Naive thymus-derived CD4-positive, alpha-beta T cell (primary cell): ENCODE data around the gene IPP. TPM values are rescaled to one million over a fixed set of nuclear protein-coding genes. Genes with fewer than 3 reads are reported as not detected.
"Not testable (repeated sequence)": the region's sequence is repeated elsewhere in the genome, so short reads cannot be mapped to it uniquely, and the experiment has no call there.

ENCODE experiments used
- ATAC-seq: fragments of 150-1000 bp; cut with Tn5 transposase; 2 replicates; pipeline ENCODE4 v1.10.0; 2021; ENCODE audit warnings: mild to moderate bottlenecking, moderate library complexity
- CTCF ChIA-PET: fragments of 350-600 bp; sonication (Branson Sonifier 250); formaldehyde crosslinking; loops from one replicate; lab custom pipeline; 2021; ENCODE audit warnings: antibody characterized with exemption; lab: Charles Lee
- POLR2A ChIA-PET: fragments of 350-600 bp; sonication (Branson Sonifier 250); formaldehyde crosslinking; loops from one replicate; lab custom pipeline; 2021; ENCODE audit warnings: antibody characterized with exemption, inconsistent platforms; lab: Charles Lee
- DNase-seq, 9 donors: peaks; one replicate each; pipeline versions ENCODE4 v3.0.0 to v3.0.0-alpha.2; 2020 to 2022; ENCODE audit warnings: mixed read lengths in 1 of 9
- H3K27ac ChIP-seq: one replicate; pipeline ENCODE4 v1.7.0; 2013; ENCODE audit warnings: mild to moderate bottlenecking, low read depth, low read length, moderate library complexity
- H3K27me3 ChIP-seq, 2 donors: one replicate each; pipeline ENCODE4 v1.7.0; 2013; ENCODE audit warnings: low read length in 2 of 2, mild to moderate bottlenecking in 2 of 2, moderate library complexity in 2 of 2; ENCODE audit not compliant: control insufficient read depth in 2 of 2, insufficient read depth in 2 of 2
- H3K36me3 ChIP-seq, 3 experiments: 1 replicate in 2 of 3; 2 replicates in 1 of 3; pipeline ENCODE4 v1.7.0; 2013; ENCODE audit warnings: low read length in 3 of 3, mild to moderate bottlenecking in 3 of 3, moderate library complexity in 1 of 3; ENCODE audit not compliant: insufficient read depth in 3 of 3, control insufficient read depth in 2 of 3
- H3K4me1 ChIP-seq, 2 donors: one replicate each; pipeline ENCODE4 v1.7.0; 2013; ENCODE audit warnings: low read length in 2 of 2, mild to moderate bottlenecking in 2 of 2, moderate library complexity in 1 of 2; ENCODE audit not compliant: control insufficient read depth in 2 of 2, insufficient read depth in 2 of 2
- H3K4me3 ChIP-seq: 2 replicates; pipeline ENCODE4 v1.7.0; 2013; ENCODE audit warnings: mild to moderate bottlenecking, low read length
- H3K9me3 ChIP-seq, 3 experiments: 1 replicate in 2 of 3; 2 replicates in 1 of 3; pipeline ENCODE4 v1.7.0; 2013; ENCODE audit warnings: low read length in 3 of 3; ENCODE audit not compliant: control insufficient read depth in 2 of 3
- H3K27ac Mint-ChIP-seq, 9 donors: one replicate each; pipeline ENCODE4 v1.8.0; 2020 to 2022; ENCODE audit warnings: mixed read lengths in 9 of 9, mild to moderate bottlenecking in 8 of 9, moderate library complexity in 5 of 9, inconsistent platforms in 2 of 9
- H3K27me3 Mint-ChIP-seq, 5 donors: one replicate each; pipeline ENCODE4 v1.8.0; 2021 to 2022; ENCODE audit warnings: mixed read lengths in 5 of 5, mild to moderate bottlenecking in 1 of 5
- H3K36me3 Mint-ChIP-seq, 5 donors: one replicate each; pipeline ENCODE4 v1.8.0; 2020 to 2022; ENCODE audit warnings: mixed read lengths in 5 of 5, mild to moderate bottlenecking in 3 of 5, inconsistent platforms in 1 of 5
- H3K4me1 Mint-ChIP-seq, 7 donors: one replicate each; pipeline ENCODE4 v1.8.0; 2020 to 2022; ENCODE audit warnings: mixed read lengths in 7 of 7, mild to moderate bottlenecking in 3 of 7, inconsistent platforms in 1 of 7
- H3K4me3 Mint-ChIP-seq, 10 donors: one replicate each; pipeline ENCODE4 v1.8.0; 2020 to 2022; ENCODE audit warnings: mild to moderate bottlenecking in 10 of 10, mixed read lengths in 10 of 10, moderate library complexity in 6 of 10, inconsistent platforms in 2 of 10
- H3K9me3 Mint-ChIP-seq, 11 donors: one replicate each; pipeline ENCODE4 v1.8.0; 2020 to 2022; ENCODE audit warnings: mixed read lengths in 11 of 11, mild to moderate bottlenecking in 4 of 11, inconsistent platforms in 1 of 11, moderate library complexity in 1 of 11
- intact Hi-C, 2 donors: fragments of 100-400 bp; cut with micrococcal nuclease; formaldehyde crosslinking; loops; one replicate each; pipeline ENCODE4 v1.15.1; 2023
- polyA plus RNA-seq, 2 donors: library from polyadenylated mRNA; unstranded; fragments of 300-500 nt; fragmentation: Illumina TruSeq; gene quantifications; one replicate each; pipeline ENCODE4 v1.2.3, GENCODE V29; 2021
- total RNA-seq, 6 experiments: library from RNA in 5 of 6; stranded (reverse) in 5 of 6; gene quantifications; 1 replicate in 5 of 6; 2 replicates in 1 of 6; pipeline ENCODE4 v1.2.3 and lab custom pipeline; 2021 to 2026

Gene IPP
- total and polyA plus RNA-seq, 7 experiments from 2014 or later: 9.1 to 19.8 (median 12.5) TPM

DNA sequence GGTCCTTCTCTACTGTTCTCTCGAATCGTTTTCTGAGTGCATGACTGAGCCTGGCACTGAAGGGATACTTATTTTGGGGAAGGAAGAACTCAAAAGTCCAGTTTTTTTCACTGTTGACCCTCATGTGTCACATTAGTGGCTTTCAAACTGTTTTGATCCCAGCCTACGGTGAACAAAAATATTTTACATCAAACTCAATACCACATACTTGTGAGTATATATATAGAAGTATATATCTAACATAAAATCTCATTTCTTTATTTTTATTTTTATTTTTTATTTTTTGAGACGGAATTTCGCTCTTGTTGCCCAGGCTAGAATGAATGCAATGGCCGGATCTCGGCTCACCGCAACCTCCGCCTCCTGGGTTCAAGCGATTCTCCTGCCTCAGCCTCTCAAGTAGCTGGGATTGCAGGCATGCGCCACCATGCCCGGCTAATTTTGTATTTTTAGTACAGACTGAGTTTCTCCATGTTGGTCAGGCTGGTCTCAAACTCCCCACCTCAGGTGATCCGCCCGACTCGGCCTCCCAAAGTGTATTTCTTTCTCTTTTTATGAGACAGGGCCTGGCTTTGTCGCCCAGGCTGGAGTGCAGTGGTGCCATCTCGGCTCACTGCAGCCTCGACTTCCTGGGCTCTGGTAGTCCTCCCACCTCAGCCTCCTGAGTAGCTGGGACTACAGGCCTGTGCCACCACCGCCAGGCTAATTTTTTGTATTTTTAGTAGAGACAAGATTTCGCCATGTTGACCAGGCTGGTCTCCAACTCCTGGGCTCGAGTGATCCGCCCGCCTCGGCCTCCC lies 786 bp upstream of the IPP start:
- H3K4me1 ChIP-seq: peaks cover 0 to 12% of the 10 kb centered on the region in 2 donors
- Mint-ChIP-seq H3K4me1 (peaks cover 7 to 44% (median 32%) of the 10 kb centered on the region in 7 donors), H3K9me3 (peaks cover 0 to 14% (median 0%) of the 10 kb centered on the region in 11 donors), H3K4me3 (peak overlapping the region; percentile 90 to 98 (median 96)), H3K27ac (peak overlapping the region; percentile 95 to 100 (median 99))
- DNase-seq, CTCF ChIA-PET, H3K36me3 Mint-ChIP-seq, ATAC-seq, H3K36me3 ChIP-seq, H3K9me3 ChIP-seq, H3K27me3 Mint-ChIP-seq, H3K27me3 ChIP-seq: not testable (repeated sequence)
- peak overlapping the region; percentile 81 for H3K4me3 ChIP-seq
- peak overlapping the region; percentile 97 for H3K27ac ChIP-seq
- intact Hi-C loops: loop anchor here in 1 of 2 donors (5.0 kb wide), 3 partner anchors 51 to 259 kb away; partner anchors contain the start of genes MAST2, PRDX1 and TESK2
- POLR2A ChIA-PET: interaction anchor here (0.7 to 1.5 kb wide), 3 partner anchors 65 to 448 kb away, joined by 3 to 4 read pairs (median 4); partner anchors contain the start of gene GPBP1L1

DNA sequence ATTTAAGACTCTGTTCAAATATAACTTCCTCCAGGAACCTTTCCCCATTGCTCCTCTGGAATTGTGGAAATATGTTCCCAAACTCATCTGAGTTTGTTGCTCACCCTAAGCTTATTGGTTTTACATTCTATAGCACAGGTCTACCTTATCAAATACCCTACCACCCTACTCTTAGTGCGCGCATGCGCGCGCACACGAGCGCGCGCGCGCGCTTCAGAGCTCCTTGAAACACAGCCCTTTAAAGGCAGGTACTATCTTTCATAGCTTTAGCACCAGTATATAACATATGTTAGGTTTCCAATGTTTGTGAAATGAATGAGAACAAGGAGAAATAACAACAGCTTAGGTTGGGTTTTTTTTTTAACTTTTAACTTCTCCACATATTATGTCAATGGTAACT lies 3.5 kb downstream of the IPP start:
- POLR2A ChIA-PET: no interaction called here
- H3K9me3 Mint-ChIP-seq: no peaks in the 10 kb centered on the region

DNA sequence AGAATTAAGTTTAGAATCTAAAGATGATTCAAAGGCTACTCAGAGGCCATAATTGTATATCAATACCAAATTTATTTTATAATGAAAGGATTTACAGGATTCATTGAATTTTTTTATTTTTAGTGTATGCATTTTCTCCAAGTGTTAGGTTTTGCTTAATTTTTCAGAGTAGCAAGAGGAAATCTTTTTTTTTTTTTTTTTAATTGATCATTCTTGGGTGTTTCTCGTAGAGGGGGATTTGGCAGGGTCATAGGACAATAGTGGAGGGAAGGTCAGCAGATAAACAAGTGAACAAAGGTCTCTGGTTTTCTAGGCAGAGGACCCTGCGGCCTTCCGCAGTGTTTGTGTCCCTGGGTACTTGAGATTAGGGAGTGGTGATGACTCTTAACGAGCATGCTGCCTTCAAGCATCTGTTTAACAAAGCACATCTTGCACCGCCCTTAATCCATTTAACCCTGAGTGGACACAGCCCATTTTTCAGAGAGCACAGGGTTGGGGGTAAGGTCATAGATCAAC lies 10.8 kb downstream of the IPP start:
- peaks cover 0 to 20% (median 0%) of the 10 kb centered on the region in 3 experiments for H3K36me3 ChIP-seq
- Mint-ChIP-seq H3K36me3 (peaks cover 5 to 28% (median 23%) of the 10 kb centered on the region in 5 donors), H3K4me1 (peaks cover 3 to 38% (median 32%) of the 10 kb centered on the region in 7 donors)
- H3K4me1 ChIP-seq, CTCF ChIA-PET, H3K9me3 Mint-ChIP-seq, DNase-seq, H3K4me3 Mint-ChIP-seq, H3K27me3 ChIP-seq, ATAC-seq, H3K27me3 Mint-ChIP-seq, H3K4me3 ChIP-seq, intact Hi-C loops, H3K9me3 ChIP-seq, POLR2A ChIA-PET, H3K27ac ChIP-seq, H3K27ac Mint-ChIP-seq: not testable (repeated sequence)

More for the DNA sequence above, 3.5 kb downstream of the IPP start:
- peaks cover 0 to 2% (median 0%) of the 10 kb centered on the region in 5 donors for H3K27me3 Mint-ChIP-seq
- ATAC-seq (no peak), DNase-seq (no peak)
- peaks cover 0 to 21% (median 0%) of the 10 kb centered on the region in 3 experiments for H3K36me3 ChIP-seq
- peaks cover 0 to 19% (median 17%) of the 10 kb centered on the region in 5 donors for H3K36me3 Mint-ChIP-seq
- CTCF ChIA-PET: no interaction called here
- peaks cover 0 to 12% of the 10 kb centered on the region in 2 donors for H3K4me1 ChIP-seq
- H3K27ac Mint-ChIP-seq: peak overlapping the region in 3 of 9 donors; percentile 12 to 76 (median 19)
- H3K27me3 ChIP-seq: no peaks in the 10 kb centered on the region
- intact Hi-C loops: no loop called here
- peaks cover 7 to 54% (median 40%) of the 10 kb centered on the region in 7 donors for H3K4me1 Mint-ChIP-seq
- no peak overlapping the region for H3K4me3 ChIP-seq
- no peak overlapping the region for H3K27ac ChIP-seq
- H3K4me3 Mint-ChIP-seq: no peak overlapping the region
- no peaks in the 10 kb centered on the region for H3K9me3 ChIP-seq

DNA sequence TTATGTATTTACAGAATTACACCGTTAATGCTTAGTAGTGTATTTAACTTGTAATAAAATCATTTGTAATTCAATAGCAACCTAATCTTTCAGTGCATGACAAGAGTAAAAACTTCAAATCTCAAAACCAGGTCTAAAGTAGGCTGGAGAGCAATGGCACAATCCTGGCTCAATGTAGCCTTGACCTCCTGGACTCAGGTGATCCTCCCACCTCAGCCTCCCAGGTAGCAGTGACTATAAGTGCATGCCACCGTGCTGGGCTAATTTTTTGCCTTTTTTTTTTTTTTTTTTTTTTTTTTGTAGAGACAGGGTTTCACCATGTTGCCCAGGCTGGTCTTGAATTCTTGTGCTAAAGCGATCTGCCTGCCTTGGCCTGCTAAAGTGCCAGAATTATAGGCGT lies 11.3 kb downstream of the IPP start:
- Histone ChIP-seq H3K4me3 (no peak overlapping the region), H3K36me3 (peaks cover 0 to 18% (median 0%) of the 10 kb centered on the region in 3 experiments), H3K9me3 (no peaks in the 10 kb centered on the region), H3K4me1 (peaks cover 0 to 4% of the 10 kb centered on the region in 2 donors), H3K27me3 (no peaks in the 10 kb centered on the region), H3K27ac (no peak overlapping the region)
- ATAC-seq (no peak), DNase-seq (no peak)
- intact Hi-C loops: no loop called here
- Mint-ChIP-seq H3K4me1 (peaks cover 2 to 37% (median 32%) of the 10 kb centered on the region in 7 donors), H3K4me3 (no peak overlapping the region), H3K27ac (no peak overlapping the region), H3K36me3 (peaks cover 5 to 26% (median 20%) of the 10 kb centered on the region in 5 donors), H3K27me3 (no peaks in the 10 kb centered on the region), H3K9me3 (no peaks in the 10 kb centered on the region)
- CTCF ChIA-PET: no interaction called here
- POLR2A ChIA-PET: no interaction called here

DNA sequence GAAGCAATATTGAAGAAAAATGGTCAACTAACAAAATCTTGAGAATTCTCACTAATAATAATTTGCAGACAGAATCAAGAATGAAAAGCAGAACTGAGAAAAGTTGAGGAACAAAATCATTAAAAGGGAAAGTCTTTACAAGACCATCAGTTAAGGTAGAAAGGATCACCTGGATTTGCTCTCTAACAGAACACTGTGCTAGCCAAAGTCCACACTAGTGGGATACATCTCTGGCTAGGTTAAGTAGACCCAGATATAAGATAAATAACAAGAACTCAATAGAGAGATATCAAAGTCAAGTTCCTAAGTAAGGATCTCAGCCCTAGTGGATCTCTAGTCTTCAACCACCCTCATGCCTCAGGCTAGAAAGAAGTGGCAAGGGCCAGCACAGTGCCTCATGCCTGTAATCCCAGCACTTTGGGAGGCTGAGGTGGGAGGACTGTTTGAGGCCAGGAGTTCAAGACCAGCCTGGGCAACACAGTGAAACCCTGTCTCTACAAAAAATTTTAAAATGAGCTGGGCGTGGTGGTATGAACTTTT lies 19.6 kb downstream of the IPP start:
- H3K4me3 ChIP-seq: no peak overlapping the region
- H3K27ac Mint-ChIP-seq: peak overlapping the region in 2 of 9 donors; percentile 7 to 83
- peaks cover 0 to 24% (median 16%) of the 10 kb centered on the region in 7 donors for H3K4me1 Mint-ChIP-seq
- no peaks in the 10 kb centered on the region for H3K9me3 Mint-ChIP-seq
- H3K9me3 ChIP-seq: no peaks in the 10 kb centered on the region
- intact Hi-C loops: no loop called here
- H3K4me1 ChIP-seq: no peaks in the 10 kb centered on the region
- no peaks in the 10 kb centered on the region for H3K27me3 ChIP-seq
- H3K36me3 Mint-ChIP-seq: peaks cover 0 to 12% (median 5%) of the 10 kb centered on the region in 5 donors
- no peaks in the 10 kb centered on the region for H3K27me3 Mint-ChIP-seq
- ChIA-PET CTCF (no interaction called here), POLR2A (no interaction called here)
- H3K27ac ChIP-seq: no peak overlapping the region
- no peak for DNase-seq
- ATAC-seq: no peak
- peaks cover 0 to 6% (median 4%) of the 10 kb centered on the region in 3 experiments for H3K36me3 ChIP-seq
- no peak overlapping the region for H3K4me3 Mint-ChIP-seq

DNA sequence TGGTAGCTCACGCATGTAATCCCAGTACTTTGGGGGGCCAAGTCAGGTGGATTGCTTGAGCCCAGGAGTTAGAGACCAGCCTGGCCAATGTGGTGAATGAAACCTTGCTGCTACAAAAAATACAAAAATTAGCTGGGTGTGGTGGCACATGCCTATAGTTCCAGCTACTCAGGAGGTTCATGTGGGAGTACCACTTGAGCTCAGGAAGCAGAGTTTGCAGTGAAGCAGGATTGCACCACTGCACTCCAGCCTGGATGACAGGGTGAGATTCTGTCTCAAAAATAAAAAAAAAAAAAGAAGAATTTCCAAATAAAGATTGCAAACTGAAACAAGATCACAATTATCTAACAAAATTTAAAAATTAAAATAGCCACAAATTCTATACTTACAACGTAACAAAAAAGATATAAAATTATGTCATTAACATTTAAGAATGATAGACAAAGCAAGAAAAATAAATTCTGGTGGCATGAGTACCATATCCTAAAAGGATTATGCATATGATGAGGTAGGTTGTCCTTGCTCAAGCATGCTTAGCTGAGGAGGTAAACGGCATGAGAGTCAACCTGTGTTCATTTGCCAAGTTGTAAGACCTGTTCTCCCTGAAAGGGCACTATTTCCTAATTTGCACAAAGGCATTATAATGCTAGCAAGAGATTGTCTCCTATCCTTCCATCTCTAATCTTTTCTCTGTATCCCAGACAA lies 20.2 kb downstream of the IPP start:
- no peaks in the 10 kb centered on the region for H3K9me3 ChIP-seq
- ChIA-PET POLR2A (no interaction called here), CTCF (no interaction called here)
- no peaks in the 10 kb centered on the region for H3K27me3 ChIP-seq
- peaks cover 0 to 6% (median 4%) of the 10 kb centered on the region in 3 experiments for H3K36me3 ChIP-seq
- intact Hi-C loops: no loop called here
- no peak for ATAC-seq
- H3K9me3 Mint-ChIP-seq: no peaks in the 10 kb centered on the region
- no peak overlapping the region for H3K4me3 Mint-ChIP-seq
- H3K4me3 ChIP-seq: no peak overlapping the region
- no peaks in the 10 kb centered on the region for H3K4me1 ChIP-seq
- peak overlapping the region in 1 of 9 donors; percentile 7 for H3K27ac Mint-ChIP-seq
- no peaks in the 10 kb centered on the region for H3K27me3 Mint-ChIP-seq
- H3K36me3 Mint-ChIP-seq: peaks cover 0 to 12% (median 5%) of the 10 kb centered on the region in 5 donors
- DNase-seq: no peak
- H3K27ac ChIP-seq: no peak overlapping the region
- peaks cover 0 to 24% (median 16%) of the 10 kb centered on the region in 7 donors for H3K4me1 Mint-ChIP-seq
